Right kidney (tissue), 9 donors: ENCODE data around the gene SMARCAD1.

ENCODE experiments used
- DNase-seq: peaks from one replicate; pipeline ENCODE4 v3.0.0-alpha.2; 2016
- long read RNA-seq, 8 donors: transcript quantifications; one replicate each; lab custom pipeline, GENCODE V29; 2026

The SMARCAD1 gene, protein sequence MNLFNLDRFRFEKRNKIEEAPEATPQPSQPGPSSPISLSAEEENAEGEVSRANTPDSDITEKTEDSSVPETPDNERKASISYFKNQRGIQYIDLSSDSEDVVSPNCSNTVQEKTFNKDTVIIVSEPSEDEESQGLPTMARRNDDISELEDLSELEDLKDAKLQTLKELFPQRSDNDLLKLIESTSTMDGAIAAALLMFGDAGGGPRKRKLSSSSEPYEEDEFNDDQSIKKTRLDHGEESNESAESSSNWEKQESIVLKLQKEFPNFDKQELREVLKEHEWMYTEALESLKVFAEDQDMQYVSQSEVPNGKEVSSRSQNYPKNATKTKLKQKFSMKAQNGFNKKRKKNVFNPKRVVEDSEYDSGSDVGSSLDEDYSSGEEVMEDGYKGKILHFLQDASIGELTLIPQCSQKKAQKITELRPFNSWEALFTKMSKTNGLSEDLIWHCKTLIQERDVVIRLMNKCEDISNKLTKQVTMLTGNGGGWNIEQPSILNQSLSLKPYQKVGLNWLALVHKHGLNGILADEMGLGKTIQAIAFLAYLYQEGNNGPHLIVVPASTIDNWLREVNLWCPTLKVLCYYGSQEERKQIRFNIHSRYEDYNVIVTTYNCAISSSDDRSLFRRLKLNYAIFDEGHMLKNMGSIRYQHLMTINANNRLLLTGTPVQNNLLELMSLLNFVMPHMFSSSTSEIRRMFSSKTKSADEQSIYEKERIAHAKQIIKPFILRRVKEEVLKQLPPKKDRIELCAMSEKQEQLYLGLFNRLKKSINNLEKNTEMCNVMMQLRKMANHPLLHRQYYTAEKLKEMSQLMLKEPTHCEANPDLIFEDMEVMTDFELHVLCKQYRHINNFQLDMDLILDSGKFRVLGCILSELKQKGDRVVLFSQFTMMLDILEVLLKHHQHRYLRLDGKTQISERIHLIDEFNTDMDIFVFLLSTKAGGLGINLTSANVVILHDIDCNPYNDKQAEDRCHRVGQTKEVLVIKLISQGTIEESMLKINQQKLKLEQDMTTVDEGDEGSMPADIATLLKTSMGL
- long read RNA-seq, donor 1, full-length matches to known transcripts = 3 of 3 reads
- long read RNA-seq, donor 1, partial matches to known transcripts = 0 of 3 reads
- long read RNA-seq, donor 1, other reads (novel, unspliced or antisense) = 0 of 3 reads
- long read RNA-seq, donor 2, full-length matches to known transcripts = 1 of 1 reads
- long read RNA-seq, donor 2, partial matches to known transcripts = 0 of 1 reads
- long read RNA-seq, donor 2, other reads (novel, unspliced or antisense) = 0 of 1 reads
- long read RNA-seq, donor 3, full-length matches to known transcripts = 2 of 2 reads
- long read RNA-seq, donor 3, partial matches to known transcripts = 0 of 2 reads
- long read RNA-seq, donor 3, other reads (novel, unspliced or antisense) = 0 of 2 reads
- long read RNA-seq, donor 4, full-length matches to known transcripts = 2 of 2 reads
- long read RNA-seq, donor 4, partial matches to known transcripts = 0 of 2 reads
- long read RNA-seq, donor 4, other reads (novel, unspliced or antisense) = 0 of 2 reads
- long read RNA-seq, donor 5, full-length matches to known transcripts = 5 of 5 reads
- long read RNA-seq, donor 5, partial matches to known transcripts = 0 of 5 reads
- long read RNA-seq, donor 5, other reads (novel, unspliced or antisense) = 0 of 5 reads
- long read RNA-seq, donor 6, full-length matches to known transcripts = 2 of 2 reads
- long read RNA-seq, donor 6, partial matches to known transcripts = 0 of 2 reads
- long read RNA-seq, donor 6, other reads (novel, unspliced or antisense) = 0 of 2 reads
- long read RNA-seq, donor 7, full-length matches to known transcripts = 4 of 4 reads
- long read RNA-seq, donor 7, partial matches to known transcripts = 0 of 4 reads
- long read RNA-seq, donor 7, other reads (novel, unspliced or antisense) = 0 of 4 reads
- long read RNA-seq, donor 8, full-length matches to known transcripts = 1 of 1 reads
- long read RNA-seq, donor 8, partial matches to known transcripts = 0 of 1 reads
- long read RNA-seq, donor 8, other reads (novel, unspliced or antisense) = 0 of 1 reads

DNA sequence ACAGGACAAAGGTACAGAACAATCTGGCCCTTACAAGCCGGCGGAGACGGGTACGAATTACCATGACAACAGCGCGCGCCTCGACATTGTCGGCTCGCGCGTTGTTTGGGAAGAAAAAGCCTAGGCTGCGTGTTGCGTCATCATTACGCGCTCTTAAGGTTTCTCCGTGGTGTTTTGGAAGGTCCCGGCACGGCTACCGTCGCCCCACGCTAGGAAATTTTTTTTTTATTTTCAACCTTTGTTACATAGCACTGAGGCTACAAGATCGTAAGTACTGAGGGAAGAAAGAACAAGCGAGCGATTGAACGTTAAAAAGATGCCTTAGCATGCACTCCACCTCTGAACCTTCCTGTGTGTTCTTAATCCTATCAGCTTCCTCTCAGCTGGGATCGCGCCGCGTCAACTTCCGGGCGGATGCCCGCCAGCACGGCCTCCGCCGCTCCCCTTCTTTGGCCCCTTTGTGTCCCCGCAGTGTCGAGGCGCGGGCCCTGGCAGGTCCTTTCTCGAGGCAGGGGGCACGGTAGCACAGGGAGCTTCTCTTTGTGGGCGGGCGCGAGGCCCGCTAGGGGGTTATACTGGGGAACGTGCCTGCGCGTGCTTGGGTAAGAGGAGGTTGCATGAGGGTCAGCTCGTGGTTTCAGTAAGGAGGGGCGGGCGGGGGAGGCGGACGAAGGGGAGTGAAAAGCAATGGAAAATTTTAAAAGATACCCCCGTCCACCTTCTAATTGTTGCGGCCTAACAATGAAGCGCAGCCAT lies at the start of gene SMARCAD1:
Gene SMARCAD1 (plus strand): TSS at position 397 of the 756 bp plus-strand sequence. CDS start 530 bp downstream, outside the sequence.
- DNase-seq = peak; percentile 99

DNA sequence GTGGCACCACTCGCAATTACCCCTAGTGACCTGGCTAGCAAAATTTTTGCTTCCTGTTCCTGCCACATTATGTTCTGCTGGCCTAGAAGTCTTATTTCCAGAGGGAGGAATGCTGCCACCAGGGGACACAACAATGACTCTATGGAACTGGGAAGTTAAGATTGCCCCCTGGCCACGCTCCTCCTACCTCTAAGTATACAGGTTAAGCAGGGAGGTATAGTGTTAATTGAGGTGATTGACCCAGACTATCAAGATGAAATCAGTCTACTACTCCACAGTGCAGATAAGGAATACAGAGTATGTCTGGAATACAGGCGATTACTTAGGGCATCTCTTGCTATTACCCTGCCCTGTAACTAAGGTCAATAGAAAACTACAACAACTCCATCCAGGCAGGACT lies 48.8 kb upstream of the SMARCAD1 start:
- no peak for DNase-seq

DNA sequence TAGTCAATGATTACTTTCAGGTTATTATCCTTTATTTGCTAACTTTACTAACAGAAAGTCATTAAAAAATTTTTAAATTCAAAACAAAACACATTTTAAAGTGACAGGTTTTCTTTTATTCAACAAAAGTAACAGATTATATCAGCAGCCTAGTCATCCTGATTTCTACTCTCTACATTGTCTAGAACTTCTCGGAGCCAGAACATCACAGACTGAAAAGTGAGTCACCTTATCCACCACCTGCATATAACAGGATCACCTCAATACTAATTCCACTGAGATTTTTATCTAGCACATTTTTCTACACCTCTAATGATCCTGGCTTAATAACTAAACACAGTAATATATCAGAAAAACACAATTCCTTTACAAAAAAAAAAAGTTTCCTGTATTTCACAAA lies 47.9 kb upstream of the SMARCAD1 start:
- no peak for DNase-seq

DNA sequence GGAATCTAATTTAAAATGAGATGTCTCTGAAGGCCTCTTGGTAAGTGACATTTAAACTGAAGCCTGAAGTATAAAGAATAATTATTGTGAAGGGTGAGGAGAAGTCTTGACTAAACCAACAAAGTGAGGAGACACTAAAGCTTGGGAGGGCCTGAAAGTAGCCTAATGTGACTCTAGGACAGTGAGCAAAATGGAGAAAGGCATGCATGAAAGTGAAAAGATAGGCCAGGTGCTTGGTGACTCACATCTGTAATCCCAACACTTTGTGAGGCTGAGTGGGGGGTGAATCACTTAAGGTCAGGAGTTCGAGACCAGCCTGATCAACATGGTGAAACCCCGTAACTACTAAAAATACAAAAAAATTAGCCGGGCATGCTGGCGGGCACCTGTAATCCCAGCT lies 46.9 kb upstream of the SMARCAD1 start:
- DNase-seq = no peak

DNA sequence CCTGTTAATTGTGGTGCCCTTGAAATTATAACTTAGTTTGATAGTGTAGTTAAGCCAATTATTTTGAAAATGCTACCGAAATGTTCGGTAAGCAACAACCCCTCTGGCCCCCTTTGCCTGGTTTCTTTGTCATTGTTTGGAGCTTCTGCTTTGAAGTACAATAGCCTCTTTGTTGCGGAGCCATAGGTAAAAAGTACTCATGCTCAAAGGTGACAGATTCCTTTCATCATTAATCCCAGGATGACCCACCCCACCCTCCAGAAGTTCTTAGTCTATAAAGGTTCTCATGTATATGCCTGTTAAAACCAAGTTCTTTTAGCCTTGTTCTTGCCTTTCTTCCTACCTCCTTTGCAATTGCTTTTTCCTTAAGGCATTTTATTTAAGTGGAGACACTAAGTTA lies 42.4 kb upstream of the SMARCAD1 start:
- no peak for DNase-seq

DNA sequence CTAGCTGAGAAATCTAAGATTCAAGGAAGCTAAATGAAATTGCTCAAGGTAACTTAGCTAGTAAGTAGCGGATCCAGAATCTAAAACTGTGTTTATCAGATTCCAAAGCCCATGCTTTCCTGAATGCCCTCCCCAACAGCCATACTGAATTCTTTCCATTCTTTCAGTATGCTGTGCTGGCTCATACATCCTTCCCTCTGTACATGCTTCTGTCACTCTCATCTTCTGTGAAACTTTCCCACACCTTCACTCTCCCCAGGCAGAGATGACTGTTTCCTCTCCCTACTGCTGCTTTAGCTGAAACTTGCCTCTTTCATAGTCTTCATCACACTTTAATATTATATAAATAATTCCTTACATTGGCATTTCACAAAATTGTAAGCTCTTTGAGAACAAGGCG lies 39.3 kb upstream of the SMARCAD1 start:
- DNase-seq = no peak

DNA sequence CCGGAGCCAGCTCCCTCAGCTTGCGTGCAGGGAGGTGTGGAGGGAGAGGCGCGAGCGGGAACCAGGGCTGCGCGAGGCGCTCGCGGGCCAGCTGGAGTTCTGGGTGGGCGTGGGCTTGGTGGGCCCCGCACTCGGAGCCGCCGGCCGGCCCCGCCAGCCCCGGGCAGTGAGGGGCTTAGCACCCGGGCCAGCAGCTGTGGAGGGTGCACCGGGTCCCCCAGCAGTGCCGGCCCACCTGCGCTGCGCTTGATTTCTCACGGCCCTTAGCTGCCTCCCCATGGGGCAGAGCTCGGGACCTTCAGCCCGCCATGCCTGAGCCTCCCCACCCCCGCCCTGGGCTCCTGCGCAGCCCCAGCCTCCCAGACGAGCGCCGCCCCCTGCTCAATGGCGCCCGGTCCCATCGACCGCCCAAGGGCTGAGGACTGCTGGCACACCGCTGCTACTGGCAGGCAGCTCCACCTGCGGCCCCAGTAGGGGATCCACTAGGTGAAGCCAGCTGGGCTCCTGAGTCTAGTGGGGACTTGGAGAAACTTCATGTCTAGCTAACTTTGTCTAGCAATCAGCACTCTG lies 37.8 kb upstream of the SMARCAD1 start:
- no peak for DNase-seq

DNA sequence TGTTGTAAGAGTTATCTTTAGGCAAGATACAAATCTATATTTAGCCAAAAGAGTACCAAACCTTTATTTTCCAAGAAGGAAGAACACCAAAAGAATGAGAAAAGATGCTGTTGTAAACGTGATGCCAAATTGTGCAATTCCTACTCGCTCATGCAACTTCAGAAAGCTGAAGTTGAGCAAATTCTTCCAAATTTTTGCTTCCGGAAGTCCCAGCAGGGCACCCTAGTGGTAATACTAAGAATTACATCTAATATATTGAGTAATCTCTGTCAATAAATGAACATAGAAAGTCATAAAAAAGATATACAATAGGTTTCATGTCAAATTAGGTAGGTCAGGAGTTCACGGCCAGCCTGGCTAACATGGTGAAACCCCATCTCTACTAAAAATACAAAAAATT lies 36.0 kb upstream of the SMARCAD1 start:
- no peak for DNase-seq

DNA sequence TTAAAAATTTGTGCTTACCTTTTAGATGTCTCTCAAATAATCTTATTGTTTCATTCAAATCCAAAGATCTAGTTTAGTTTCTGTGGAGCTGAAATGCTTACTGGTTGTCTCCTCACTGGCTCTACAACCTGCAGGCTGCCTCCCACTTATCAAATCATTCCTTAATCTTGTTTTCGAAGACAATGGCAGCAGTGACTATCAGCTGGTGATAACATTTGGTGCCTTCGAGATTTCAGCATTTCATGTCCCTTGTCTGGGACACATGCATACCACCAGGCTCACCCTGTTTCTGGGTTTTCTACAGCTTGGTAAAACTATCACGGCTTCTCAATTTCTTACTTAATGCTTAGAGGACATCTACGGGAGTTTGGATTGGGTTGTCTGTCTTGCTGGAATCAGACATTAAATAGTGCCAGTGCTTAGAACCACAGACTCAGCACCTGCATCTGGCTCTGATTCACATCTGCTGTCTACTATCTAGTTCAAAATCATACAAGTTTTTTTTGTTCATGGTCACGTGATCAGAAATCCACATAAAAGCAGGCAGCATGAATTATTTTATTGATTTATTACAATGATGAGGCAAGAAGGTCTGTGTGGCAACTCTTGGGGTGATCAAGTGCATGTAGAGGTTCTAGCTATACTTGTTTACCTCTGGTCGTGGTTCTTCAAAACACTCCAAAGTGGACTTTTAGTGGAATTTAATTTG lies 32.0 kb upstream of the SMARCAD1 start:
- DNase-seq = no peak

DNA sequence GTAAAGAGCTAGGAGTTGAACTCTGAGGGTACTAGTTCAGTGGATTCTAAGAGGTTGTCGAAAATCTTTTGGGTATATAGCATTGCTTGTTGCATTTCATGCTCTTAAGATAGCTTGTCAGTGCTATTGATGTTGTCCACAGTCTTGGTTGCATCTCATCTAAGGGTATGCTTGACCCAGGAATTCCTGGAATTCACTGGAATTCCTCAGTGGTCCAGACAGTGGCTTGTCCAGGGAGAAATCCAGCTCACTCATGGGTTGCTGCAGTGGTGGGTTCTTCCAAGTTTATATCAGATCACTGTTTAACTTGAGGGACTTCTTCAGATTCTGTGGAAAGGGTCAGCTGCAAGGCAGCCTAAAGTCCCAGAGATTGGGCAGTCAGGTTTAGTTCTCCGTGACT lies 29.8 kb upstream of the SMARCAD1 start:
- DNase-seq = no peak

DNA sequence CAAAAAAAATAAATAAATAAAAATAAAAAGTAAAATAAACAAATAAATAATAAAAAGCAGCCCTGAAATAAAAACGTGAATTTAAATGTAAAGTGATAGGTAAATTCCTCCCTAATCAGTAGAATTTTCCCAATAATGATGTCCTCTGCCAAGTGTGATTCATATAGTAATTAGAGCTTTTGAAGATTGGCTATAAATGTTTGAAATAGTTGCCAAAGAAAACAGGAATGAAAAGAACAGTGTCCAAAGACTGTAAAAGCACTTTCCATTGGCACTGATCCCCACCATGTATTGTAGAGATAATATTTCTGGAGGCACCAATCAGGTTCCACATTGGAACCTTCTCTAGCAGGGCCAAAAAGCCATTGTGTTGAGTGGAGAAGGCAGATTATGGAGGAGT lies 25.9 kb upstream of the SMARCAD1 start:
- DNase-seq = no peak

DNA sequence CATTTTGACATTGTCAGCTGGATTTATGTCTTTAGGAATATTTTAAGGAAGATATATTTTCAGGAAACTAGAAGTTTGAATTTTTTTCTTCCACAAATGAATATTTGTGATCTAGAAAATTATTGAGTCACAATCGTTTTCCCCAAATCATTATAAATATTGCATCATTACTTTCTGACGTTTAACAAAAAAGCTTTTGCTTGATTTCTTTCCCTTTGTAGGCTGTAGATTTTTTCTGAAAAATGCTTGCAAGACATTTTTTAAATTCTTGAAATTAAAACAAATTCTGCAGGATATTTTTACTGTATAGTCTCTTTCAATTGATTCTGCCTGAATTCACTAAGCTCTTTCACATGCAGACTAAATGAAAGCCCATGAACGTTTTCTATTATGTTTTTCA lies 4.9 kb upstream of the SMARCAD1 start:
- DNase-seq = no peak

DNA sequence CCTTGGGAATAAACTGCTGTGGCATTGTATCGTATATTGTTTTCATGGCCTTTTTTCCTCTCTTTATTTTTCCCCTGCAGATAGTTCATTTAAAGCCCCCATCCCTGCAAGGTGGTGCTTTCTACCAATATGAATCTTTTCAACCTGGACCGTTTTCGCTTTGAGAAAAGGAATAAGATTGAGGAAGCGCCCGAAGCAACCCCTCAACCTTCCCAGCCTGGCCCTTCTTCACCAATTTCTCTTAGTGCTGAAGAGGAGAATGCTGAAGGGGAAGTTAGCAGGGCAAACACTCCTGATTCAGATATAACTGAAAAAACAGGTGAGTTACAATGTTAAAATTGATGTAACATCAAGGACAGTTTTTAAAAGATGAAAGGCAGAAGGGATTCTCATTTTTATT lies 601 bp downstream of the SMARCAD1 start:
- no peak for DNase-seq

DNA sequence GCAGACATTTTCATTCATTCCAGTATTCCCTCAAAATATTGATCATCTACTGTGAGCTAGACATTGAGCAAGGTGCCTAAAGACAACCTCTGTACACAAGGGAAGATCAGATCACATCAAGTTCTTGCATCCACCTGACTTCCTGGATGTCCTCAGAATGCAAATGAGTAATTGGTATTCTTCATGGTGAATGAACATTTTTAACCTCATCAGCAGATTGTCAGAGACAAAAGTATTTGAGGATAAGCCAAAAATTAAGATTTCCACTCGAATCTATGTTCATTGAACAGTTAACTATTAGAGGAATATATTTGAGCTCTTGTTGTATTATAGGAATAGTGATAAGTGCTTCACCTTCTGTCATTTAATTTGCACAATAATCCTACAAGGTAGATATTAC lies 1.3 kb downstream of the SMARCAD1 start:
- DNase-seq = no peak

DNA sequence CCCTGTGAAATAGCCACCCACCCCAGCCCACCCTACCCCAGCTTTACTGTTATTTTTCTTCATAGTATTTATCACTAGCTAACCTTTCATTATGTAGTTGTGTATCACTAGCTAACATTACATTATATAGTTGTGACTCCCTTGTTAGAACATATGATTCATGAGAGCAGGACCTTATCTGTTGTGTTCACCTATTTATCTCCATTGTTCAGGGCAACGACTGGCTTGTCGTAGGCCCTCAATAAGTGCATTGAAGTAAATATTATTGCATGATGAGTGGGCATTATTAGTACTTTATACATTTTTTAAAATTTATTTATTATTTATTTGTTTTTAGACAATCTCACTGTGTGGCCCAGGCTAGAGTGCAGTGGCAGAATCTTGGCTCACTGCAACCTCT lies 4.2 kb downstream of the SMARCAD1 start:
- no peak for DNase-seq

DNA sequence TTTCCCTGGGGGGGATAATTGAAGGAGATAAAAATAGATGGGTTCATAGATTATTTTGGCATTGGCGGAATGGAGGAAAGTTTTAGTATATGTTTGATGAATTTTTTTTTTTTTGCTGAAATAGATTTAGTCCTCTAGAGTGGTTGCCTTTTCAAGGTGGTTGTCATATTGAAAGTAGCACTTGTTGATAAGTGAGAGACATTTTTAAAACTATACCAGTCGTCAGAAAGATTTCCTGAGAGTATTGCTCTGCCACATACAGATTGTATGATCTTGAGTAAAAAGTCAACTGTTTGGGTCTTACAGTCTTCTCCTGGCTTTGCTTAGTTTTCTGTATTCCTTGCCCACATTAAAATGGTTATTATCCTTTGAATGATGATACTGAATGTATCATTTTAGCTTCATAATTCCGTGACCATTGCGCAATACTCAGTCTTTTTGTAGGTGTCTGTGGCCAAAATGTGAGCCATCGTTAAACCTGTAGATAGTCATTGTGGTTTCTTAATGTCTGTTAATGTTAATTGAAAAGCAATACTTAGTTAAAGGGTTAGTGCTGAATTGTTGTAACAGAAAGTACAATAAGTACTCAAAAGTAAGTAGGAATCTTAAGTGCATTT lies 7.1 kb downstream of the SMARCAD1 start:
- no peak for DNase-seq

DNA sequence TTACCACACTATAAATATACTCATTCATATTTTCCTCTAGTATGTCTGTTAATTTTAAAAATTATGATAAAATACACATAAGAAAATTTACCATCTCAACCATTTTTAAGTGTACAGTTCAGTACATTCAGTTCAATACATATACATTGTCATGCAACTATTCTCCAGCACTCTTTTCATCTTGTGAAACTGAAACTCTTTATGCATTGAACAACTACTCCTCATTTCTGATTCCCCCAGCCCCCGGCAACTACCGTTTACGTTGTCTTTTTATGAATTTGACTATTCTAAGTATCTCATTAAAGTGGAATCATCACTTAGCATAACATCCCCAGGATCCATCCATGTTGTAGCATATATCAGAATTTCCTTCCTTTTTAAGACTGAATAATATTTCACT lies 8.7 kb downstream of the SMARCAD1 start:
- DNase-seq = no peak

DNA sequence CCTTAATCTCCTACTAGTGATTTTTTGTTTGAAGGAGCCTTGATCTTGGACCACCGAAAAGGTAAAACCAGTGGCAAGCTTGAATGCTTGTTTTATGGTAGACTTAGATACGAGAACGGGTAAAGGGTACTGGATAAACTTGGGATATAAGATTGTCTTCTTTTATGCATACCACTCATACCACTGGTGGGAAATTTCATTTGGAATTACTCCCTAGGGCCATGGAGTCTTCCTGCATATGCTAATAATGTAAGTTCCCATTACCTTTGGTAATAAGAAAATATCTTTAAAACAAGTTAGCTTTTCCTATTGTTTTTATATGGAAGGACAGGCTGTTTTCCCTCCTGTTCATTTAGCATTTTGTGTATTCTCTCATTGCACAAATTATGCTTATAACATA lies 11.7 kb downstream of the SMARCAD1 start:
- no peak for DNase-seq

DNA sequence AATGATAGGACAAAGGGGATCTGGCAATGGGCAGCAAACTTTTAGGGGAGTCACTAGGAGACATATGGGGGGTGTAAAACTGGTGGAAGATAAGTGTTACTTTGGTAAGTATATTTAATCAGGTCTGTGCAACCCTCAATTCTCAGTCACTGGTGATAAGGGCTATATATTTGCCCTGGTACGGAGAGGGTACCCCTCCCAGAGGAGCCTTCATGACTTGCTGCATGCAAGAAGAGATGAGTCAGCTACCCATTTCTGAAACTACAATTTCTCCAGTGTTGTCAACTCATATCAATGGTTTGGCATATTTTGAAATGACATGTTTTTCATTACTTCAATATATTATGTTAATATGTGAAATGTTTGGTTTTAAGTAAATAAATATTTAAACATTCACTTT lies 14.3 kb downstream of the SMARCAD1 start:
- no peak for DNase-seq
